Subcutaneous adipose tissue (tissue), 4 donors: Measurements from ENCODE around the gene ZNF630. TPM values are rescaled to one million over a fixed set of nuclear protein-coding genes. Genes with fewer than 3 reads are reported as not detected.

Experiments
- CTCF ChIP-seq: fragments of 450-650 bp; IDR thresholded peaks from one replicate; pipeline ENCODE4 v1.5.1; 2016; ENCODE audit warnings: low read depth, mild to moderate bottlenecking, control low read depth, antibody characterized with exemption, moderate library complexity
- total RNA-seq, 4 donors: library from RNA; depleted of rRNA; stranded (reverse); fragments of >200 nt; gene quantifications; one replicate each; pipeline ENCODE4 v1.1.0, GENCODE V29; 2016

The ZNF630 gene
- total RNA-seq, 4 donors from 2014 or later, result 0.65 to 4.0 (median 2.8) TPM

DNA sequence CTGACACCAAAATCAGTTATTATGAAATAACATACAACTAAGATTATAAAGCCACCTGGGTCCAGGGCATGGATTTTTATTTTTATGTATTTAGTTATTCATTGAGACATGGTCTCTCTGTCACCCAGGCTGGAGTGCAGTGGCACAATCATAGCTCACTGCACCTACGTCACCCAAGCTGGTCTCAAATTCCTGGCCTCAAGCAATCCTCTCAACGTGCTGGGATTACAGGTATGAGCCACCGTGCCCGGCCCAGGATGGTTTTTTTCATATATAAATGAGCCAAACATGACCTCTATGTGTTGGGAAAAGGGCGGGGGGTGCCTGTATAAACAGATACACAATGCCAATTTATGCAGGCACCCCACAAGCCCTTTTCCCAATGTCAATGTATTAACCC lies 24.6 kb downstream of the ZNF630 start:
- TF ChIP-seq CTCF, result no peak

- TF ChIP-seq CTCF, result no peak
Measured at GRCh38 chrX:48045410-48046311, 25.8 kb downstream of the ZNF630 start.

DNA sequence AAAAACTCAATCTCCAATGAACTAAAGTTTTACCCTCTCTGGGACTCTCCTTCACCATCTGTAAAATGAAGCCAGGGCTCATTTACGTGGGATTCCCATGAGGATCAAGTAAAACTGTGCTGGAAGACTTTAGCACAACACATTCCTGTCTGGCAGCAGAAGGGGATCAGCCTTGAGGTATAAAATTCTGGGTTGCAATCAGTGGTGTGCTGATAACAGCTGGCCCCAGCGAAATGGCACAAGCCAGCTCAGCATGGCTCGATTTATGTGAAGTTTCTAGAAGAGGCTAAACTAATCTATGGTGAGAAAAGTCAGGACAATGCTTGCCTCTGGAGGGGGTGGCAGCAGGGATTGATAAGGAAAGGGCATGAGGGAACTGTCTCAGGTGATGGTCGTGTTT lies 28.4 kb downstream of the ZNF630 start:
- no peak for TF ChIP-seq CTCF

DNA sequence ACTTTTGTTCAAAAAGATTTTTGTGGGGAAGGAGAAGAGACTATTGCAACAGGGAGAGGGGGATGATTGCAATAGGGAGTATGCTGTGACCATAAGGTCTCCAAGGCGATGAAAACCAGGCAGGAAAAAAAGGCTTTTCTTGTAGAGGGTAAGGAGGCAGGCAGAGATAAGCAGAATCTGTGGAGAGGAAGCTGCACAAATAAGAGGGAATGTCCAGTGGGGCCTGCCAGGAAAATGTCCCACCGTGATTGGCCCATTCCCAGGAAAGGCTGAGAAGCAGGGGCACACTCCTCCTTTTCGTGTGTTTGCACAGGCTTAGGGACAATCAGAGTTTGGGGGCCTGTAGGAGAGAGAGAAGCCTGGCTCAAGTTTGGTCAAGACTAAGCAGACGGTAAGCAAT lies 35.5 kb downstream of the ZNF630 start:
- no peak for TF ChIP-seq CTCF

GRCh38 chrX:48030237-48030636 lies 41.2 kb downstream of the ZNF630 start:
- no peak for TF ChIP-seq CTCF

GRCh38 chrX:48028091-48028490 lies 43.3 kb downstream of the ZNF630 start:
- TF ChIP-seq CTCF, result no peak

- TF ChIP-seq CTCF, result no peak
Measured at GRCh38 chrX:48025561-48025960, 45.9 kb downstream of the ZNF630 start.
